Heart right ventricle (tissue), 16 donors: ENCODE results near the gene CLEC18A. TPM values are rescaled to one million over a fixed set of nuclear protein-coding genes. Genes with fewer than 3 reads are reported as not detected.
A peak's percentile ranks its signal among the peaks of the same experiment; 100 is the strongest.

Experiments
- ATAC-seq, 8 donors: fragments of 200-7000 bp; cut with Tn5 transposase; one replicate each; pipeline ENCODE4 v1.9.1; 2020; ENCODE audit warnings: mild to moderate bottlenecking in 8 of 8, moderate library complexity in 8 of 8, moderate number of reproducible peaks in 1 of 8
- DNase-seq, 2 donors: peaks; one replicate each; pipeline ENCODE4 v3.0.0-alpha.2; 2020
- H3K27ac ChIP-seq, 10 donors: fragments of 200-600 bp; sonication (generic) in 2 of 10; one replicate each; pipeline versions ENCODE4 v1.5.0 to v1.8.0; 2020 to 2022; ENCODE audit warnings: mild to moderate bottlenecking in 3 of 10
- H3K27me3 ChIP-seq, 7 donors: fragments of 200-600 bp; one replicate each; pipeline ENCODE4 v1.8.0; 2021 to 2022; ENCODE audit warnings: mild to moderate bottlenecking in 2 of 7
- H3K36me3 ChIP-seq, 9 donors: fragments of 200-600 bp; sonication (generic) in 1 of 9; one replicate each; pipeline versions ENCODE4 v1.5.0 to v1.8.0; 2020 to 2022; ENCODE audit warnings: mild to moderate bottlenecking in 2 of 9
- H3K4me1 ChIP-seq, 9 donors: fragments of 200-600 bp; sonication (generic) in 1 of 9; one replicate each; pipeline versions ENCODE4 v1.5.0 to v1.8.0; 2020 to 2022; ENCODE audit warnings: mild to moderate bottlenecking in 4 of 9
- H3K4me3 ChIP-seq, 10 donors: fragments of 200-600 bp; sonication (generic) in 2 of 10; one replicate each; pipeline versions ENCODE4 v1.5.0 to v1.8.0; 2020 to 2022; ENCODE audit warnings: mild to moderate bottlenecking in 7 of 10, moderate library complexity in 2 of 10
- H3K9me3 ChIP-seq, 11 donors: fragments of 200-600 bp in 10 of 11; sonication (generic) in 2 of 11; one replicate each; pipeline versions ENCODE4 v1.5.0 to v1.8.0; 2013 to 2022; ENCODE audit warnings: mild to moderate bottlenecking in 2 of 11, control low read depth in 1 of 11, moderate library complexity in 1 of 11
- WGBS, 2 donors: extraction: QIAGEN DNeasy Blood & Tissue Kit; methylation state at CpG; one replicate each; pipeline ENCODE4 v1.1.7; 2013; ENCODE audit warnings: inconsistent platforms in 1 of 2; 5-methylcytosine and 5-hydroxymethylcytosine counted together
- intact Hi-C, 10 donors: fragments of 100-400 bp; cut with DNase I; formaldehyde crosslinking; loops; one replicate each; pipeline versions ENCODE4 v1.11.1 to v1.14.2; 2022
- polyA plus RNA-seq, 2 donors: library from polyadenylated mRNA; stranded (reverse); fragments of 200-250 nt; gene quantifications; one replicate each; pipeline ENCODE4 v1.2.3, GENCODE V29; 2013
- total RNA-seq, 10 donors: library from RNA; stranded (reverse); fragmentation: NEBNext Ultra II Directional in 3 of 10; extraction: Animal tissue kit (Norgen Biotek cat#: 25700) in 3 of 10; gene quantifications; one replicate each; pipeline versions ENCODE4 v1.2.1 to v1.2.4, GENCODE V29; 2021 to 2023
- TF ChIP-seq, protein P1 (sequence below), 9 donors: fragments of 200-600 bp; sonication (generic) in 2 of 9; IDR thresholded peaks; one replicate each; pipeline versions ENCODE4 v1.5.0 to v1.8.0; 2021 to 2022; ENCODE audit warnings: antibody characterized with exemption in 9 of 9, mild to moderate bottlenecking in 5 of 9, moderate library complexity in 1 of 9
- donor health status: Arrhythmogenic right ventricular cardiomyopathy.
- donor health status: ischemic (EF 13 %, LVEDD 7.1; RV severe dilation, severe dysfunction).
- donor health status: healthy with polysubstance abuse.
- donor health status: DM: no; HTN: yes; CAD: no.
- donor health status: DM: no; HTN: no; CAD: no.
- donor health status: ischemic (EF 25% LVEDD 6.9; RV normal size, moderate dysfunction).
- donor health status: ischemic (EF 25% LVEDD 5.7; RV mildly dilated, moderate dysfunction).
- donor health status: healthy.
- donor health status: DM: yes; HTN: yes; CAD: no.
- donor health status: Ischemic cardiomyopathy.
- donor health status: ischemic (EF 35%, LVEDD 5.7; RV mildly dilated, moderate dysfunction).
- donor health status: nonischemic (EF 11% LVEDD 7.7; RV severe dilation, severe dysfunction).
- donor health status: DM: yes; HTN: yes; CAD: no.
- donor health status: PGD.
- donor health status: ischemic (EF 29% LVEDD 5.4; RV normal size, mild dysfunction).
- donor health status: nonischemic (EF 23%, LVEDD 6.1; RV moderate dilation, normal function).

The CLEC18A gene
- total and polyA plus RNA-seq, 12 donors: 0.11 to 0.59 (median 0.34) TPM; not detected in 2

DNA sequence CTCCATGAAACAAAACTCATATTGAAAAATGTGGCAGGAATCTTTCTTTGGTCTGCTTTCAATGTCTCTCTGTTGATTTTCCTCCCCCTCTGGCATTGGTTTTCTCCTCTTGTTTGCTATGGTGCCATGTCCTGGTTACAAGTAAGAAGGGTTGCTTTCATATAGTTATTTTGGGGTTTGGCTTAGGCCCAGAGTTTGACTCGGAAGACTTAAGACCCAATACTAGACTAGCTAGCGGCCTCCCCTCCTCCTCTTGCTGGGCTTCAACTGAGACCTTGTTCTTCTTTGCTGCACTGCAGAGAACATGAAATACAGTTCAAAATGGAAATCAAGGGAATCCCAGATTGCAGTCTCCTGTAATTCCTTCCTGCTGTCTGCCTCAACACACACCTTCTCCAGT, 30.0 kb upstream of the CLEC18A start:
- ATAC-seq: no peak

DNA sequence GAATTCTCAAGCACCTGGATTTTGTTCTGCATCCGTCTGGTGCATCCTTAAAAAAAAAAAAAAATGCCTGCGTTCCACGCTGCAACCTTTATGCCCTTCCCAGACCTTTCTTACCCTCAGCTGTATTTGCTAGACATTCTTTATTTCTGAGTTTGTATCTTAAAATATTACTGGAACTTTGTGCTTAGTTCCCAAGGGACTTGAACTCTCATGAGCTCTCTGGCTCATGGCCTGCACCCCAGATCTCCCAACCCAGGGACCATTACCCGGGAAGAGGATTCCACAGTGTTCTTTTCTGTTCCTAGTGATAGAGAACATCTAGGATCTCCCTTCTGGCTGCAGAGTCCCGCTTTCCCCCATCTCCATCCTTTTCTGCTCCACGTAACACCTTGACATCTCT, 28.9 kb upstream of the CLEC18A start:
- Histone ChIP-seq H3K9me3 (no peaks in the 10 kb centered on the region), H3K27me3 (no peaks in the 10 kb centered on the region), H3K36me3 (peaks cover 0 to 38% (median 0%) of the 10 kb centered on the region in 9 donors), H3K4me3 (no peak overlapping the region), H3K4me1 (peaks cover under 1 to 58% (median 29%) of the 10 kb centered on the region in 9 donors), H3K27ac (no peak overlapping the region)
- 80 to 84% methylated on average over 6 of the region's 6 CpGs for WGBS, 2 donors
- DNase-seq (no peak), ATAC-seq (no peak)
- intact Hi-C loops: loop anchor here in 1 of 10 donors (10.0 kb wide), 1 partner anchor 57 kb away; no protein-coding TSS in a partner anchor
- TF ChIP-seq, protein P1, sequence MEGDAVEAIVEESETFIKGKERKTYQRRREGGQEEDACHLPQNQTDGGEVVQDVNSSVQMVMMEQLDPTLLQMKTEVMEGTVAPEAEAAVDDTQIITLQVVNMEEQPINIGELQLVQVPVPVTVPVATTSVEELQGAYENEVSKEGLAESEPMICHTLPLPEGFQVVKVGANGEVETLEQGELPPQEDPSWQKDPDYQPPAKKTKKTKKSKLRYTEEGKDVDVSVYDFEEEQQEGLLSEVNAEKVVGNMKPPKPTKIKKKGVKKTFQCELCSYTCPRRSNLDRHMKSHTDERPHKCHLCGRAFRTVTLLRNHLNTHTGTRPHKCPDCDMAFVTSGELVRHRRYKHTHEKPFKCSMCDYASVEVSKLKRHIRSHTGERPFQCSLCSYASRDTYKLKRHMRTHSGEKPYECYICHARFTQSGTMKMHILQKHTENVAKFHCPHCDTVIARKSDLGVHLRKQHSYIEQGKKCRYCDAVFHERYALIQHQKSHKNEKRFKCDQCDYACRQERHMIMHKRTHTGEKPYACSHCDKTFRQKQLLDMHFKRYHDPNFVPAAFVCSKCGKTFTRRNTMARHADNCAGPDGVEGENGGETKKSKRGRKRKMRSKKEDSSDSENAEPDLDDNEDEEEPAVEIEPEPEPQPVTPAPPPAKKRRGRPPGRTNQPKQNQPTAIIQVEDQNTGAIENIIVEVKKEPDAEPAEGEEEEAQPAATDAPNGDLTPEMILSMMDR (IDR thresholded peaks at IDR 0.05): no peak

More for the DNA sequence above, 30.0 kb upstream of the CLEC18A start:
- DNase-seq: no peak
- Histone ChIP-seq H3K27ac (peak overlapping the region in 3 of 10 donors; percentile 26 to 37 (median 34)), H3K4me1 (peaks cover 0 to 48% (median 19%) of the 10 kb centered on the region in 9 donors), H3K36me3 (peaks cover 0 to 38% (median 0%) of the 10 kb centered on the region in 9 donors), H3K4me3 (no peak overlapping the region), H3K27me3 (no peaks in the 10 kb centered on the region), H3K9me3 (no peaks in the 10 kb centered on the region)
- intact Hi-C loops: loop anchor here in 1 of 10 donors (10.0 kb wide), 1 partner anchor 56 kb away; no protein-coding TSS in a partner anchor
- TF ChIP-seq, protein P1 (IDR thresholded peaks at IDR 0.05): no peak
- WGBS, 2 donors: 53 to 61% methylated on average over 2 of the region's 2 CpGs

DNA sequence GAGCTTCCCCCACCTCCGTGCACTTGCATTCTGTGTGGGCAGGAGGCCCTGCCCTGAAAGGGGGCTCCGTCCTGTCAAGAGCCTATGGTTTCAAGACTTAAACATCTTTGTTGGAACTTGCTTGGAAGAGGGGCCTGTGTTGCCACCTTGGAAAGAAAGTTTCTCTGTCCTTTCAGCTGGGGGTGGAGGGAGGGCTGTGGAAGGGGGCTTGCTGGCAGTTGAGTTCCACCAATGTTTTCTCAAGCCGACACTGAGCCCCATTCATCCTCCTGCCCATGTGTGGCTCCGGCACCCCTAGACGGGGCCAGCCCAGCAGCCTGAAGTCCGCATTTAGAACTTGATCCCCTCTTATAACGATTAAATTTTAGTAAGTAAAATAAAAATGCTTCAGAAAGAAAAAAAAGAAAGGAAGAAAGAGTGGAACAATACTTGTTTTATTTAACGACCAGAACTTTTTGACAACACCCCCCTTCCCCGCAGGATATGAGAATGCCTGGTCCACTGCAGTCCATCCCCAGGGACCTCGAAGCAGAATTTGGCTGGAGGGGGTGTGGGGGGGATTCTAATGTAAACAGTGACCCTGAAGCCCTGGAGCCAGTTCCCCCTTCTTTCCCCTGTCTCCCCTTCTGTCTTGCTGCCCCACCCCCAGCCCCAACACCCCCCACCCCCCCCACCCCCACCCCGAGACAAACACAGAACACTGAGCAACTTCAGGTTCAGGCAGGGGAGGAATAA, 26.9 kb upstream of the CLEC18A start:
- Histone ChIP-seq H3K36me3 (peaks cover 0 to 27% (median 0%) of the 10 kb centered on the region in 9 donors), H3K27me3 (no peaks in the 10 kb centered on the region), H3K4me1 (peaks cover 7 to 71% (median 42%) of the 10 kb centered on the region in 9 donors), H3K9me3 (no peaks in the 10 kb centered on the region), H3K27ac (peak overlapping the region in 8 of 10 donors; percentile 75 to 95 (median 88)), H3K4me3 (peak overlapping the region in 2 of 10 donors; percentile 54 to 59)
- DNase-seq: peak in 1 of 2 donors; percentile 38
- ATAC-seq: peak in 3 of 8 donors; percentile 31 to 54 (median 40)
- TF ChIP-seq, protein P1 (IDR thresholded peaks at IDR 0.05): no peak
- intact Hi-C loops: loop anchor here in 2 of 10 donors (2.0 to 10.0 kb wide), 2 partner anchors 59 to 63 kb away; no protein-coding TSS in a partner anchor
- WGBS, 2 donors: 62% methylated on average over 11 of the region's 11 CpGs

DNA sequence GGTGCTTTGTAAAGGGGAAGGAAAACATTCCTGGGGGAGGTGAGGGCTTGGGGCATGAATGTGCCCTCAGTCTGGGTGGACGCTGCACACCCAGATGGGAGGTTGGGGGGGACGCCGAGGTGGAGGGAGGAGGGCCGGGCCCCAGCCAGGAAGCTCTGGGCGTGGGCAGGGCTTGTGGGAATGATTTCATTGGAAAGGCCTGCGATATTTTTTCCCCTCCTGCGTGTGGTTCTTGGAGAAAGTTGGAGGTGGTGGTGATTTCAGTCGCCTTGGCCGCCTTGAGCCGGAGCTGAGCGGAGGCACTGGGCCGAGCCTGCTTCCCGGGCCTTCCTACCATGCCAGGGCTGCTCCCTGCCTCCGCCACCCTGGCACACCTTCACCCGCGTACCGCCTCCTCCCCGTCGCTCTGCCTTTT, 26.4 kb upstream of the CLEC18A start:
- Histone ChIP-seq H3K36me3 (peaks cover 0 to 29% (median 4%) of the 10 kb centered on the region in 9 donors), H3K4me3 (peak overlapping the region in 9 of 10 donors; percentile 19 to 59 (median 48)), H3K4me1 (peaks cover 10 to 76% (median 42%) of the 10 kb centered on the region in 9 donors), H3K27me3 (no peaks in the 10 kb centered on the region), H3K9me3 (no peaks in the 10 kb centered on the region), H3K27ac (peak overlapping the region; percentile 75 to 95 (median 88))
- WGBS, 2 donors: 41 to 51% methylated on average over 19 of the region's 19 CpGs
- intact Hi-C loops: loop anchor here in 3 of 10 donors (2.0 to 10.0 kb wide), 5 partner anchors 32 to 64 kb away; no protein-coding TSS in a partner anchor
- ATAC-seq: peak; percentile 74 to 89 (median 83)
- DNase-seq: peak; percentile 69 to 80
- TF ChIP-seq, protein P1 (IDR thresholded peaks at IDR 0.05): no peak
